Chondrocyte (in vitro differentiated cells): ENCODE measurements around the gene CASP14. TPM values are rescaled to one million over a fixed set of nuclear protein-coding genes. Genes with fewer than 3 reads are reported as not detected.

ENCODE experiments used
- DNase-seq: peaks from one replicate; pipeline ENCODE4 v3.0.0; 2021; ENCODE audit warnings: mixed read lengths, low spot score
- H3K27ac Mint-ChIP-seq: one replicate; pipeline ENCODE4 v1.8.0; 2021; ENCODE audit warnings: mild to moderate bottlenecking, moderate library complexity, mixed read lengths; ENCODE audit not compliant: unreplicated experiment
- H3K27me3 Mint-ChIP-seq: 2 replicates; pipeline ENCODE4 v1.8.0; 2021; ENCODE audit warnings: low read depth, mixed read lengths
- H3K36me3 Mint-ChIP-seq: 2 replicates; pipeline ENCODE4 v1.8.0; 2021; ENCODE audit warnings: low read depth, mixed read lengths
- H3K4me1 Mint-ChIP-seq: 2 replicates; pipeline ENCODE4 v1.8.0; 2021; ENCODE audit warnings: low read depth, mild to moderate bottlenecking, mixed read lengths
- H3K4me3 Mint-ChIP-seq: one replicate; pipeline ENCODE4 v1.8.0; 2021; ENCODE audit warnings: mild to moderate bottlenecking, moderate library complexity, mixed read lengths; ENCODE audit not compliant: unreplicated experiment
- H3K9me3 Mint-ChIP-seq: 2 replicates; pipeline ENCODE4 v1.8.0; 2021; ENCODE audit warnings: low read depth, mixed read lengths
- total RNA-seq: library from RNA; stranded (reverse); gene quantifications from 3 replicates; pipeline ENCODE4 v1.2.1, GENCODE V29; 2021
- TF ChIP-seq, protein P1 (sequence below): fragments of 200-600 bp; sonication (generic); IDR thresholded peaks from 2 replicates; pipeline ENCODE4 v1.5.0; 2021; ENCODE audit warnings: antibody characterized with exemption, mild to moderate bottlenecking, moderate library complexity

The CASP14 gene
- total RNA-seq, 1 donor from 2014 or later = not detected

DNA sequence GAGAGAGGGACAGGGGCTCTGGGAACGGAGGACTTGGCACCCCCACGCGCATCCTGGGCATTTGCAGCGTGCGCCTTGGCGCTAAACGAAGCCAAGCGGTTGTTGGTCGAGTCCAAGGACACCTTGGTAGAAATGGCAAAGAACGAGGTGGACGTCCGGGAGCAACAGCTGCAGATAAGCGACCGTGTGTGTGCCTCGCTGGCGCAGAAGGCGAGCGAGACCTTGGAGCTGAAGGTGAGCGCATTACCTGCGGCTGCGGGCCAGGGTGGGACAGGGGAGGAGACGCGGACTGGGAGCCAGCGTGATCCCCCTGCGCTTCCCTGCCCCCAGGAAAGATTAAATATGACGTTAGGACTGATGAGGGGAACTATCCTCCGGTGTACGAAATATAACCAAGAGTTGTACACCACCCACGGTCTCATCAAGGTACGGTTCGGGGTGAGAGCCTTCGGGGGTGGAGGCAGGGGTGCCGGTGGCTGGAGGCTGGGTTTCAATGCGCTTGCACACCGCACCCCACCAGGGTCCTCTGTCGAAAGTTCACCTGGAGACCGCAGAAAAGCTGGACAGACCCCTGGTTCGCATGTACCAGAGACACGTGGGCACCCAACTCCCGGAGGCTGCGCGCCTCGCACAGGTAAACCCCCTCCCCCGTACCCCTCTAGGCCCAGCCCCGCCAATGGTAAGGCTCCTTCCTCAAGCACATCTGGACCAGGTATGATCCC, 27.8 kb upstream of the CASP14 start:
- DNase-seq = no peak
- no peaks in the 10 kb centered on the region for H3K4me1 Mint-ChIP-seq
- peaks cover 6% of the 10 kb centered on the region for H3K27me3 Mint-ChIP-seq
- no peak overlapping the region for H3K27ac Mint-ChIP-seq
- H3K4me3 Mint-ChIP-seq = no peak overlapping the region
- TF ChIP-seq, protein P1, sequence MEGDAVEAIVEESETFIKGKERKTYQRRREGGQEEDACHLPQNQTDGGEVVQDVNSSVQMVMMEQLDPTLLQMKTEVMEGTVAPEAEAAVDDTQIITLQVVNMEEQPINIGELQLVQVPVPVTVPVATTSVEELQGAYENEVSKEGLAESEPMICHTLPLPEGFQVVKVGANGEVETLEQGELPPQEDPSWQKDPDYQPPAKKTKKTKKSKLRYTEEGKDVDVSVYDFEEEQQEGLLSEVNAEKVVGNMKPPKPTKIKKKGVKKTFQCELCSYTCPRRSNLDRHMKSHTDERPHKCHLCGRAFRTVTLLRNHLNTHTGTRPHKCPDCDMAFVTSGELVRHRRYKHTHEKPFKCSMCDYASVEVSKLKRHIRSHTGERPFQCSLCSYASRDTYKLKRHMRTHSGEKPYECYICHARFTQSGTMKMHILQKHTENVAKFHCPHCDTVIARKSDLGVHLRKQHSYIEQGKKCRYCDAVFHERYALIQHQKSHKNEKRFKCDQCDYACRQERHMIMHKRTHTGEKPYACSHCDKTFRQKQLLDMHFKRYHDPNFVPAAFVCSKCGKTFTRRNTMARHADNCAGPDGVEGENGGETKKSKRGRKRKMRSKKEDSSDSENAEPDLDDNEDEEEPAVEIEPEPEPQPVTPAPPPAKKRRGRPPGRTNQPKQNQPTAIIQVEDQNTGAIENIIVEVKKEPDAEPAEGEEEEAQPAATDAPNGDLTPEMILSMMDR = no peak
- H3K36me3 Mint-ChIP-seq = no peaks in the 10 kb centered on the region
- H3K9me3 Mint-ChIP-seq = no peaks in the 10 kb centered on the region

DNA sequence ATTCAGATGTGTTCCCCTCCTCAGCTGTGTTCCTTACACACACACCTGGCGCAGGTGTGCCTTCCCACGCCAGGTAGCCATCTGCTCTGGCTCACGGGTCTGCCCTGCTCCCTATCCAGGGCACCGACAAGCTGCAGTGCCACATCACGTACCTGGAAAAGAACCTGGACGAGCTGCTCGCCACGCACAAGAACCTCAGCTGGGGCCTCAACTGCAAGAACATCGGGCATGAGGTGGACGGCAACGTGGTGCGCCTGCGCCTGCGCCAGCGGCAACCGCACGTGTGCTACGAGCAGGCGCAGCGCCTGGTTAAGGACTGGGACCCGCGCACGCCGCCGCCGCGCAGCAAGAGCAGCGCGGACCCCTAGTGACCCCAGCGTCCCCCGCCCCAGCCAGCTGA, 26.5 kb upstream of the CASP14 start:
- TF ChIP-seq, protein P1 = no peak
- peaks cover 5% of the 10 kb centered on the region for H3K27me3 Mint-ChIP-seq
- DNase-seq = no peak
- no peak overlapping the region for H3K27ac Mint-ChIP-seq
- H3K36me3 Mint-ChIP-seq = no peaks in the 10 kb centered on the region
- no peaks in the 10 kb centered on the region for H3K9me3 Mint-ChIP-seq
- no peaks in the 10 kb centered on the region for H3K4me1 Mint-ChIP-seq
- no peak overlapping the region for H3K4me3 Mint-ChIP-seq

DNA sequence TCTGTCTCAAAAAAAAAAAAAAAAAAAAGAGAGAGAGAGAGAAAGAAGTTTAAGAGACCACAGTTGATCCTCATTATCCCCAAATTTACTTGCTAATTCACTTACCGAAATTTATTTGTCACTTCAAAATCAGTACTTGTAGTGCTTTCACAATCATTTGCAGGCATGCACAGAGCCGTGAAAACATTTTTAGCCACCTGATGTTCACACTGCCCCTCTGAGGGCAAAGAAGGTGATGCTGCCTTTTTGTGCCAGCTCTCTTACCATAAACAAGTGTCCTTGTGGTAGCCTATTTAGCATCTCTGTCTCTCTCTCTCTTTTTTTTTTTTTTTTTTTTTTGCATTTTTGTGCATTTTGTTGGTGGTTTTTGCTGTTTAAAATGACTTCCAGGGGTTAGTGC, 24.1 kb upstream of the CASP14 start:
- Mint-ChIP-seq H3K27ac (no peak overlapping the region), H3K4me3 (no peak overlapping the region), H3K9me3 (no peaks in the 10 kb centered on the region), H3K36me3 (no peaks in the 10 kb centered on the region), H3K4me1 (no peaks in the 10 kb centered on the region), H3K27me3 (peaks cover 5% of the 10 kb centered on the region)
- TF ChIP-seq, protein P1 = peak; percentile 26
- no peak for DNase-seq

DNA sequence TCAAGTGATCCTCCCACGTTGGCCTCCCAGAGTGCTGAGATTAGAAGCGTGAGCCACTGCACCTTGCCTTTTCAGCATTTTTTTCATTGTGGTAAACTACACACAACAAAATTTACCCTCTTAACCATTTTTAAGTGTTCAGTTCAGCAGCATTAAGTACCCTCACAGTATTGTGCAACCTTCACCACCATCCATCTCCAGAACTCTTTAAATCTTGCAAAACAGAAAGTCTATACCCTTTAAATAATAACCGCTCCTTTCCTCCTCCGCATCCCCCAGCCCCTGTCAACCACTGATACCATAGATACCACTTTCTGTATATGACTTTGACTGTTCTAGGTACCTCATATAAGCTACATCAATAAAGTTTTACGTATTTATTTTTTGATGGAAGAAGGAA, 20.8 kb upstream of the CASP14 start:
- Mint-ChIP-seq H3K9me3 (no peaks in the 10 kb centered on the region), H3K36me3 (no peaks in the 10 kb centered on the region), H3K27me3 (peaks cover 7% of the 10 kb centered on the region), H3K4me1 (no peaks in the 10 kb centered on the region), H3K4me3 (no peak overlapping the region), H3K27ac (no peak overlapping the region)
- TF ChIP-seq, protein P1 = no peak
- no peak for DNase-seq

DNA sequence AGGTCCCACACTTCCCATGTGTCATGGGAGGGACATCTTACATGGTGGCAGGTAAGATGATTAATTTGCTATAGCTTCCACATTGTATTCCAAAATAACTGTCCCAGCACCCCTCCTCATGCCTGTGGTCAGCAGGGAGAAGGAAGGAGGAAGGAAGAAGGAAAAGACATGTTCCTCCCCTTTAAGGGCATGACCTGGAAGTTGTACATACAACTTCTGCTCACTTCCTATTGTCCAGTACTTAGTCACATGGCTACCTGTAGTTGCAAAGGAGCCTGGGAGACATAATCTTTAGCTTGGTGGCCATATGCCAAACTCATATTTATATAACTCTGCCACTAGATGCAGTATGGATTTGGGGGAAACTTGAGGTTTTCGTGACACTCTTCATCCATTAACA, 17.6 kb upstream of the CASP14 start:
- Mint-ChIP-seq H3K9me3 (no peaks in the 10 kb centered on the region), H3K36me3 (no peaks in the 10 kb centered on the region), H3K4me3 (no peak overlapping the region), H3K27ac (no peak overlapping the region), H3K27me3 (peaks cover 7% of the 10 kb centered on the region), H3K4me1 (no peaks in the 10 kb centered on the region)
- no peak for DNase-seq
- TF ChIP-seq, protein P1 = no peak
